ENCODE measurements around the gene ANP32A. TPM values are rescaled to one million over a fixed set of nuclear protein-coding genes. Genes with fewer than 3 reads are reported as not detected.

Gene ANP32A
- total RNA-seq, 1 donor: 41.0 TPM

DNA sequence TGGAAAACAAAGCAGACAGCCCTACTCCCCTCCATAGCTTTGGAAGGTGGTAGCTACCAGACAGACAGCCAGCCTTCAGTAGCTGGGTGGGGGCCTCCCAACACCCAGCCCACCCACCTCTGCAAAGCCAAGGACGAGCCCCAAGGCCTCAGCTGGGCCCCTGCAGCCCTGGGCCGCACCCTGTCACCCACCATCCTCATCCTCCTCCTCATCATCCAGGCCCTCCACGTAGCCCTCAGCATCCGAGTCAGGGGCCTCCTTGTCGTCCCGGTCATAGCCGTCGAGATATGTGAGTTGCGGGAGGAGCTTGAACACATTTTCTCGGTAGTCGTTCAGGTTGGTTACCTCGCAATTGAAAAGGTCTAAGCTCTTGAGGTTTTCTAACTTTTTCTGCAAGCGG, 36.5 kb downstream of the ANP32A start:
- H3K4me3 ChIP-seq (ENCODE audit: low read depth, low read length): no peak overlapping the region
- TF ChIP-seq, protein P1, sequence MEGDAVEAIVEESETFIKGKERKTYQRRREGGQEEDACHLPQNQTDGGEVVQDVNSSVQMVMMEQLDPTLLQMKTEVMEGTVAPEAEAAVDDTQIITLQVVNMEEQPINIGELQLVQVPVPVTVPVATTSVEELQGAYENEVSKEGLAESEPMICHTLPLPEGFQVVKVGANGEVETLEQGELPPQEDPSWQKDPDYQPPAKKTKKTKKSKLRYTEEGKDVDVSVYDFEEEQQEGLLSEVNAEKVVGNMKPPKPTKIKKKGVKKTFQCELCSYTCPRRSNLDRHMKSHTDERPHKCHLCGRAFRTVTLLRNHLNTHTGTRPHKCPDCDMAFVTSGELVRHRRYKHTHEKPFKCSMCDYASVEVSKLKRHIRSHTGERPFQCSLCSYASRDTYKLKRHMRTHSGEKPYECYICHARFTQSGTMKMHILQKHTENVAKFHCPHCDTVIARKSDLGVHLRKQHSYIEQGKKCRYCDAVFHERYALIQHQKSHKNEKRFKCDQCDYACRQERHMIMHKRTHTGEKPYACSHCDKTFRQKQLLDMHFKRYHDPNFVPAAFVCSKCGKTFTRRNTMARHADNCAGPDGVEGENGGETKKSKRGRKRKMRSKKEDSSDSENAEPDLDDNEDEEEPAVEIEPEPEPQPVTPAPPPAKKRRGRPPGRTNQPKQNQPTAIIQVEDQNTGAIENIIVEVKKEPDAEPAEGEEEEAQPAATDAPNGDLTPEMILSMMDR (IDR thresholded peaks at IDR 0.05; ENCODE audit: insufficient read depth, low read length): no peak
- DNase-seq (ENCODE audit: low read depth): no peak

DNA sequence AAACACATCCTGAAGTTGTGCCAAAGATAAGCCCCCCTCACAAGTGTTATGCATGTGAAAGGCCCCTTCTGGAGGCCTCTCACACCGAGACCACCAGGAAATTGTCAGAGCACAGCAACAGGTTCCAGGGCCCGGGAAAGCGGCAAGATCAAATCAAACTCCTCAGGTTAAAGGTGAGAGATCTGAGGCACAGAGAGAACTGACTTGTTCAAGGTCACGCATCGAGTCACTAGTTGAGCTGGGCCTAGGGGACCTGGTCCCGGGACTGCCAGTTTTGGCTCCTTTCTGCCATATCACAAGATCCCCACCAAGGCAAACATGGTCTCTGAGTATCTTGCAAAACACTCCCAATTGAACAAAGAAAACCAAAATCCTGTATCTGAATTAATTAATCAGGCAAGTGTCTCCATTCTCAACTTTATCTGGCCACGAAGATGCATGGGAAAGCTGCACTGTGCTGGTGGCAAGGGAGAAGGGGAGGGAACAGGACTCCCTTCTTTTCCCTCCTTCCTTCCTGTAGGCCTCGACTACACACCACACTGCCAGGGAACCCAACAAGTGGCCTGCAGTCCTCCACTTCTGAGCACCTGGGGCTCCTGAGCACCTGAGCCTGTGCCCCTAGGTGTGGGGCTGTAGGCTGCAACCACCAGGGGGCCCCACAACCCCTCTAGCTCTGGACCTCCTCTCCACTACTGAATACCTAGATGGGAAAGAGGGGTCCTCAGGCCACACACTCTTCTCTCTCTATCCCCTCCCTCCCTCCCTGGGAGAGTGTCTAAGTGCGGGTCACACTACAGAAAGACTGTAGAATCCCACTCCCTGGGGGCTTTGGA, 37.3 kb downstream of the ANP32A start:
- H3K4me3 ChIP-seq (ENCODE audit: low read depth, low read length): no peak overlapping the region
- DNase-seq (ENCODE audit: low read depth): no peak
- TF ChIP-seq, protein P1 (IDR thresholded peaks at IDR 0.05; ENCODE audit: insufficient read depth, low read length): peak; percentile 45

DNA sequence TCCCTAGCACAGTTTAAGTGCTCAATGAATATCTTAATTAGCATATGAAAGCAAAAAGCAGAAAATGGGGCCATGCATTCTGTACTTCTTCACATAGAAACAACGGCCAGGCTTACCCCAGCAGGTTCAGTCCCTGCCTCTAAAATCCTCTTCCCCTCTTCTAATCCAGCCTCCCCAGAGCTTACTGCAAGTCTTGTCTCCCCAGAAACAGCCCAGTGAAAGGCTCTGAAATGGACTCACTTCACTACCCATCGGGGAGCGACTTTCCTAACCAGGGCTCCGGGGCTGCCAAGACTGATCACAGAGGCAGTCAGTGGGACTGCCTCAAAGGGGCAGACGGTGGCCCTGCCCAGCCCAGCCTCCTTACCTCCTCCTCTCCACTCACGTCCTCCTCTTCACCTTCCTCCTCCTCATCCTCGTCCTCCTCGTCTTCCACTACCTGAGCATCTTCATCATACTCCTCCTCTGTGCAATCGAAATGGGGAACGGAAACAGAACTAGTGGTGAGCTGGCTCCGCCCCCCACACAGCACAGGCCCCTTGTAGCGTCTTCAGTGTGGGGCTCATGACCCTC, 38.0 kb downstream of the ANP32A start:
- TF ChIP-seq, protein P1 (IDR thresholded peaks at IDR 0.05; ENCODE audit: insufficient read depth, low read length): no peak
- H3K4me3 ChIP-seq (ENCODE audit: low read depth, low read length): no peak overlapping the region
- no peak for DNase-seq (ENCODE audit: low read depth)

DNA sequence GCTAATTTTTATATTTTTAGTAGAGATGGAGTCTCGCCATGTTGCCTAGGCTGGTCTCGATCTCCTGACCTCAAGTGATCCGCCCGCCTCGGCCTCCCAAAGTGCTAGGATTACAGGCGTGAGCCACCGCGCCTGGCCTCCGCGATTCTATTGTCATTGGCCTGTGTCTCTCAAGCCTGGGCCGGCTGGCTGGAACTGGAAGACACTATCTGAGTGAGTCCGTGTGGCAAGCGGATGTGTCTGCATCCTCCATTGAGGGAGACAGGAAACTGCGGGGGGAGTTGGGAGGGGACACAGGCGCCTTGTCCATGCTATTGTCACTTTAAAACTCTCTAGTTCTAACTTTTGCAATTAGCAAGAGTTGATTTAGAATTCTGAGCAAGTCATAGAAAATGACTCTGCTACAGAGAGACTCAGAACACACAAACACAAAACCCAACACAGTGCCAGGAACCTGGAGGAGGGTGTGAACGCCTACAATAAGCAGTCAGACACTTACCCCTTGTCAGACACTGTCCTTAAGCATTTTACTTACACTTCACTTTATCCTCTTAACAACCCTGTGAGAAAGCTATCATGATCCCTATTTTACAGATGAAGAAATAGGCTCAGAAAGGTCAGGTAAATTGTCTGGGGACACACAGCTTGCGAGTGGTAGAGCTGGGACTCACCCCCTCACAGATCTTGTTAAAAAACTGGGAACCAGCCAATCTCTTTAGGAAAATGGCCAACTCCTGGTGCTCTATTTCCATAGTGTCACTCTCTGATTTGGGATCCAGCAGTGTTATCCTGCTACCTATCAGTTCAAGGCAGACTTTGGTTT, 38.7 kb downstream of the ANP32A start:
- TF ChIP-seq, protein P1 (IDR thresholded peaks at IDR 0.05; ENCODE audit: insufficient read depth, low read length): no peak
- DNase-seq (ENCODE audit: low read depth): no peak
- H3K4me3 ChIP-seq (ENCODE audit: low read depth, low read length): no peak overlapping the region

DNA sequence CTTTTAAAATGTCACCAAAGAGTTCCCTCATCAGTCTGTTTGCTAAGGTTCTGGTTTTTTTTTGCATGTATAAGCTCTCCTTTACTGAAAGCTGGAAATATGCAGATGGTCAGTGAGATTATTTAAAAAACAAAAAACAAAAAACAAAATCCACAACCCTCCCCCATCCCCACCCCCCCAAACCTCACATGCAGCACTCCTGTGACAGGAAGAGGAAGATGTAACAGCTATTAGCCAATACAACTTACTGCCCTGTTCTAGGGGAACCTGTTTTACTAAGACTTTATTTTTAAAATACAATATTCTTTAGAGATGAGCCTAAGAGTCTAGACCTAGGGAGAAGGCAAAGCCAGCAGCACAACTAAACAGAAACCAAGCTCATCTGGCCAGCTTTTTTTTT, 39.5 kb downstream of the ANP32A start:
- TF ChIP-seq, protein P1 (IDR thresholded peaks at IDR 0.05; ENCODE audit: insufficient read depth, low read length): no peak
- DNase-seq (ENCODE audit: low read depth): no peak
- H3K4me3 ChIP-seq (ENCODE audit: low read depth, low read length): no peak overlapping the region

DNA sequence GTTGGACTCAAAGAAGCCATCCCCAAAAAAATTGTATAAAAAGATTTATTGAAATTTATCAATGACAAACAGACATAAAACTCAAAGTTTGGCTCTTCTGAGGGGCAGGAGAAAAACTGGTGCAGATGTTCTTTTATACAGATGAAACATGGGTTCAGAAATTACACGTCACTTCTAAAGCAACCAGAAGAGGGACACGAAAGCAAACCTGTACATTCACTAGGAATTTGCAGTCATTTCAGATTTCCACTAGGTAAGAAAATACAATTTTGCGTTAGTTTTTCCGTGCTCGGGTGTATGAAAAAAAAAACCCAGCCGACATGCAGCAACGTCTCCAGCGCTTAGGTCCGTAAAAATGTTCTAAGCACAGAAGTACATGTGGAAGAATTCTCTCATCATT, 41.8 kb downstream of the ANP32A start:
- TF ChIP-seq, protein P1 (IDR thresholded peaks at IDR 0.05; ENCODE audit: insufficient read depth, low read length): no peak
- H3K4me3 ChIP-seq (ENCODE audit: low read depth, low read length): no peak overlapping the region
- DNase-seq (ENCODE audit: low read depth): no peak
